Astrocyte (in vitro differentiated cells and primary cell): ENCODE data around the gene GRAP. TPM values are rescaled to one million over a fixed set of nuclear protein-coding genes. Genes with fewer than 3 reads are reported as not detected.

Source experiments
- DNase-seq: peaks from one replicate; pipeline ENCODE4 v3.0.0-alpha.2; 2010; ENCODE audit warnings: low read depth
- FAIRE-seq: peaks from 2 replicates; lab custom pipeline; 2011; peaks lifted over from hg19 to GRCh38; lab: Jason Lieb, UNC
- H2AFZ ChIP-seq: 2 replicates; pipeline ENCODE4 v1.6.0; 2012; ENCODE audit warnings: low read depth, low read length, inconsistent platforms
- H3K27ac ChIP-seq: 2 replicates; pipeline ENCODE4 v1.5.1; 2011; ENCODE audit warnings: low read depth, low read length, inconsistent platforms
- H3K27me3 ChIP-seq: 2 replicates; pipeline ENCODE4 v1.6.0; 2011; ENCODE audit warnings: low read length, inconsistent platforms; ENCODE audit not compliant: insufficient read depth
- H3K36me3 ChIP-seq: 2 replicates; pipeline ENCODE4 v1.5.1; 2011; ENCODE audit warnings: low read length, inconsistent platforms; ENCODE audit not compliant: insufficient read depth
- H3K4me1 ChIP-seq: 2 replicates; pipeline ENCODE4 v1.5.1; 2011; ENCODE audit warnings: low read length, inconsistent platforms; ENCODE audit not compliant: insufficient read depth
- H3K4me2 ChIP-seq: 2 replicates; pipeline ENCODE4 v1.6.0; 2012; ENCODE audit warnings: low read length, inconsistent platforms
- H3K4me3 ChIP-seq: 2 replicates; pipeline ENCODE4 v1.5.1; 2011; ENCODE audit warnings: low read depth, mild to moderate bottlenecking, low read length, inconsistent platforms; ENCODE audit not compliant: insufficient read depth
- H3K79me2 ChIP-seq: 2 replicates; pipeline ENCODE4 v1.6.0; 2012; ENCODE audit warnings: mild to moderate bottlenecking, low read length, inconsistent platforms; ENCODE audit not compliant: insufficient read depth
- H3K9ac ChIP-seq: 2 replicates; pipeline ENCODE4 v1.6.0; 2012; ENCODE audit warnings: mild to moderate bottlenecking, low read length, inconsistent platforms
- H3K9me3 ChIP-seq: 2 replicates; pipeline ENCODE4 v1.5.1; 2012; ENCODE audit warnings: low read depth, mild to moderate bottlenecking, low read length, inconsistent platforms; ENCODE audit not compliant: insufficient read depth
- H4K20me1 ChIP-seq: 2 replicates; pipeline ENCODE4 v1.6.0; 2012; ENCODE audit warnings: low read length, inconsistent platforms; ENCODE audit not compliant: insufficient read depth
- H3K27ac Mint-ChIP-seq: one replicate; pipeline ENCODE4 v1.8.0; 2021; ENCODE audit warnings: mild to moderate bottlenecking, mixed read lengths; ENCODE audit not compliant: unreplicated experiment
- H3K27me3 Mint-ChIP-seq: one replicate; pipeline ENCODE4 v1.8.0; 2021; ENCODE audit warnings: low read depth, mixed read lengths; ENCODE audit not compliant: unreplicated experiment
- H3K36me3 Mint-ChIP-seq: one replicate; pipeline ENCODE4 v1.8.0; 2021; ENCODE audit warnings: low read depth, mixed read lengths; ENCODE audit not compliant: unreplicated experiment
- H3K4me1 Mint-ChIP-seq: one replicate; pipeline ENCODE4 v1.8.0; 2021; ENCODE audit warnings: low read depth, mixed read lengths; ENCODE audit not compliant: unreplicated experiment
- H3K4me3 Mint-ChIP-seq: one replicate; pipeline ENCODE4 v1.8.0; 2021; ENCODE audit warnings: mild to moderate bottlenecking, moderate library complexity, mixed read lengths; ENCODE audit not compliant: unreplicated experiment
- H3K9me3 Mint-ChIP-seq: one replicate; pipeline ENCODE4 v1.8.0; 2021; ENCODE audit warnings: mild to moderate bottlenecking, mixed read lengths; ENCODE audit not compliant: unreplicated experiment
- EZH2 ChIP-seq: IDR thresholded peaks from 2 replicates; pipeline ENCODE4 v1.6.1; 2012; ENCODE audit warnings: mild to moderate bottlenecking, low read length, inconsistent platforms; ENCODE audit not compliant: insufficient read depth
- total RNA-seq: library from RNA; stranded (reverse); gene quantifications from 2 replicates; pipeline ENCODE4 v1.2.1, GENCODE V29; 2021
- TF ChIP-seq, protein P1 (sequence below): IDR thresholded peaks from 2 replicates; pipeline ENCODE4 v1.5.1; 2011; ENCODE audit warnings: low read depth, mild to moderate bottlenecking, inconsistent platforms, low read length, moderate library complexity; ENCODE audit not compliant: insufficient read depth

Gene GRAP
- total RNA-seq, 1 donor from 2014 or later, result 0.30 TPM

DNA sequence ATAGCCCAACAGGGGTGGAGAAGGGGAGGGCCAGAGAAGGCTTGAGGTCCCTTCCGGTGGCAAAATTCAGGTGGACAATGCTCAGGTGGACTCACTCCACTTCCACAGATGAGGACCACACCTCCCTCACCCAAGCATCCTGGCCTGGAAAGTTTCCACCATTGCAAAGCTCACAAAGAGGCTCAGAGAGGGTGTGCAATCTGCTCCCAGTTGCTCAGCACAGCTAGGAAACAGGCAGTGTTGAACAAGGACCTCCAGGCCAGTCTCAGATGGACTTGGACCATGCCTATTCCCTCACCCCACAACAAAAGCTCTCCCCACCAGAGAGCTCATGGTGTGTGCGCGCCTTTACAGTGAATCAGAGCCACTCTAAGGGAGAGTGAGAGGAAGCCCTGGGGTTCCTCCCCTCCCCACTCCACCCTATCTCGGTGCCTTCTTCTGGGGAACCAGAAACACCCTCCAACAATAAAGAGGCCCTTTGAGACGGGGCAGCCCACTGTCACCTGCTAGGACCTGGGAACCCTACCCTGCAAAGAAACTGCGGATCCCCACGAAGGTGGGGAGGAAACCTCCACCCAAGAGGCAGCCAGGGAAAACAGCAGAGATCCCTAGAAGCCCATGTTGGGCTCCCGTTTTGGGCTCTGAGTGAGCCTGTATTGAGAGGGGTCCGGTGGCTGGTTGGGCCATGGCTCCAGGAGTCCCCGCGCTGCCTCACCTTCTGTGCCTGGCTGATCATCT lies 43.8 kb downstream of the GRAP start:
- Histone ChIP-seq H4K20me1 (peaks cover 56% of the 10 kb centered on the region), H3K4me2 (peak overlapping the region; percentile 92), H3K4me3 (peak overlapping the region; percentile 67), H3K79me2 (peaks cover 61% of the 10 kb centered on the region), H3K4me1 (peaks cover 44% of the 10 kb centered on the region), H3K27ac (peak overlapping the region; percentile 69), H3K36me3 (peaks cover 3% of the 10 kb centered on the region), H2AFZ (no peak overlapping the region), H3K27me3 (no peaks in the 10 kb centered on the region), H3K9me3 (no peaks in the 10 kb centered on the region), H3K9ac (peak overlapping the region; percentile 90)
- no peak overlapping the region for H3K27ac Mint-ChIP-seq
- peak overlapping the region; percentile 73 for H3K4me3 Mint-ChIP-seq
- peaks cover 5% of the 10 kb centered on the region for H3K36me3 Mint-ChIP-seq
- peaks cover 3% of the 10 kb centered on the region for H3K9me3 Mint-ChIP-seq
- DNase-seq (peak; percentile 68), FAIRE-seq (no peak)
- H3K4me1 Mint-ChIP-seq, result peaks cover 8% of the 10 kb centered on the region
- peaks cover 1% of the 10 kb centered on the region for H3K27me3 Mint-ChIP-seq
- TF ChIP-seq, protein P1, sequence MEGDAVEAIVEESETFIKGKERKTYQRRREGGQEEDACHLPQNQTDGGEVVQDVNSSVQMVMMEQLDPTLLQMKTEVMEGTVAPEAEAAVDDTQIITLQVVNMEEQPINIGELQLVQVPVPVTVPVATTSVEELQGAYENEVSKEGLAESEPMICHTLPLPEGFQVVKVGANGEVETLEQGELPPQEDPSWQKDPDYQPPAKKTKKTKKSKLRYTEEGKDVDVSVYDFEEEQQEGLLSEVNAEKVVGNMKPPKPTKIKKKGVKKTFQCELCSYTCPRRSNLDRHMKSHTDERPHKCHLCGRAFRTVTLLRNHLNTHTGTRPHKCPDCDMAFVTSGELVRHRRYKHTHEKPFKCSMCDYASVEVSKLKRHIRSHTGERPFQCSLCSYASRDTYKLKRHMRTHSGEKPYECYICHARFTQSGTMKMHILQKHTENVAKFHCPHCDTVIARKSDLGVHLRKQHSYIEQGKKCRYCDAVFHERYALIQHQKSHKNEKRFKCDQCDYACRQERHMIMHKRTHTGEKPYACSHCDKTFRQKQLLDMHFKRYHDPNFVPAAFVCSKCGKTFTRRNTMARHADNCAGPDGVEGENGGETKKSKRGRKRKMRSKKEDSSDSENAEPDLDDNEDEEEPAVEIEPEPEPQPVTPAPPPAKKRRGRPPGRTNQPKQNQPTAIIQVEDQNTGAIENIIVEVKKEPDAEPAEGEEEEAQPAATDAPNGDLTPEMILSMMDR, result no peak
- TF ChIP-seq EZH2, result no peak

DNA sequence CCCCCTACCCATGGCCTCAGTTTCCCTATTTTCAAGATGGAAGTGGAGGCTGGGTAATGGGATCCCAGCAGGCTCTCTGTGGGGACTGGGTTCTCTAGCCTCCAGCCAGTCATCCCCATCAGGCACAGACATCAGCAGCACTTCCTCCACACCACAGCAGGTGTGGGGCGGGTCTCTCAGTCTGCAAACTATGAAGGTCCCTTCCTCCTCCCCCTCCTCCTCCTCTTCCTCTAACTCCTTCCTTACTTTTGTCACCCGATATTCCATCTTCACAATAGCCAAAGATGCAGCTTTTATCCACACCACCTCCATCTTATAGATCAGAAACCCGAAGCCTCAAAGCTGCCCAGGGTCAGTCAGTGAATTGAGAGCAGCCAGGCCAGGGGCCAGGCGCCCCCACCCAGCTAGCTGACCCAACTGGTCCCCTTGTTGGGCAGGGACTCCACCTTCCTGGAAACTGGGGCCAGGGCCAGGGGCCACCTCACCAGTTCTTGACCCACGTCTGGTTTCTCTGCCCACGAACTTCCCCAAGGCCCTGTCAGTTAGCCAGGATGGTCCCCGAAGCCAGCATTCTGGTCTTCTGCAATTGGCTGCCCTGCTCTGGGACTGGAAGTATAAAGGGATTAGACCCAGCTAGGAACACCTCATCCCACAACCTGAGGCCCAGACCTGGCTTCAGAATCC lies 44.7 kb downstream of the GRAP start:
- Histone ChIP-seq H3K4me1 (peaks cover 44% of the 10 kb centered on the region), H3K27ac (peak overlapping the region; percentile 69), H4K20me1 (peaks cover 65% of the 10 kb centered on the region), H2AFZ (no peak overlapping the region), H3K4me2 (peak overlapping the region; percentile 92), H3K79me2 (peaks cover 70% of the 10 kb centered on the region), H3K9me3 (no peaks in the 10 kb centered on the region), H3K9ac (peak overlapping the region; percentile 90), H3K4me3 (peak overlapping the region; percentile 67), H3K36me3 (peaks cover 5% of the 10 kb centered on the region), H3K27me3 (no peaks in the 10 kb centered on the region)
- FAIRE-seq, result no peak
- peak overlapping the region; percentile 73 for H3K4me3 Mint-ChIP-seq
- H3K9me3 Mint-ChIP-seq, result peaks cover 3% of the 10 kb centered on the region
- peaks cover 1% of the 10 kb centered on the region for H3K27me3 Mint-ChIP-seq
- peaks cover 5% of the 10 kb centered on the region for H3K36me3 Mint-ChIP-seq
- peaks cover 8% of the 10 kb centered on the region for H3K4me1 Mint-ChIP-seq
- H3K27ac Mint-ChIP-seq, result no peak overlapping the region
- DNase-seq, result no peak
- no peak for TF ChIP-seq EZH2
- TF ChIP-seq, protein P1, result no peak
